Activated CD4-positive, alpha-beta T cell treated with anti-CD3 and anti-CD28 coated beads, Interleukin-2, amount 50 U/mL, for 16 hours (primary cell): ENCODE data around the gene ATP1B2.

Experiments used
- DNase-seq: peaks from one replicate; pipeline ENCODE4 v3.0.0-alpha.2; 2020

Gene ATP1B2

DNA sequence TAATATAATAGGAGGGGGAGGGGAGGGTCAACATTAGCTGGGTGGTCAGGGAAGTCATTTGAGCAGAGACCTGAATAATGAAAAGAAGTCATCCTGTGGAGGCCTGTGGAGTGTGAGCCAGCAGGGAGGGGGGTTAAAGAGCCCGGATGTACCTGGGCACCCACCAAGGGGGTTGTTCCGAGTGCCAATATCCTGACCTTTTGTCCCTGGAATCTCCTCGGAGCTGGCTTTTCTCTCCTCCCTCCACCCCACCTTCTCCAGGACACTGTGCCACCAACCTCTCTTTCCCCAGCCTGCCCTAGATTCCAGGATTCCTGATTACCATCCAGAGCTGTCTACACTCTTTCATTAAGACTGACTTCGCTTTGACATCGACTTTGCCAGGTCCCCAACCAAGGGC, 14.6 kb upstream of the ATP1B2 start:
- DNase-seq = no peak

DNA sequence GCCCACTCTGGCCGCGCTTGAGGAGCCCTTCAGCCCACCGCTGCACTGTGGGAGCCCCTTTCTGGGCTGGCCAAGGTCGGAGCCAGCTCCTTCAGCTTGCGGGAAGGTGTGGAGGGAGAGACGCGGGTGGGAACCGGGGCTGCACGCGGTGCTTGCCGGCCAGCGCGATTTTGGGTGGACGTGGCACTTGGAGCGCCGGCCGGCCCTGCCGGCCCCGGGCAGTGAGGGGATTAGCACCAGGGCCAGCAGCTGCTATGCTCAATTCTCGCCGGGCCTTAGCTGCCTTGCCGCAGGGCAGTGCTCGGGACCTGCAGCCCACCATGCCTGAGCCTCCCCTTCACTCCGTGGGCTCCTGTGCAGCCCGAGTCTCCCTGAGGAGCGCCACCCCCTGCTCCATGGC, 9.9 kb upstream of the ATP1B2 start:
- no peak for DNase-seq

DNA sequence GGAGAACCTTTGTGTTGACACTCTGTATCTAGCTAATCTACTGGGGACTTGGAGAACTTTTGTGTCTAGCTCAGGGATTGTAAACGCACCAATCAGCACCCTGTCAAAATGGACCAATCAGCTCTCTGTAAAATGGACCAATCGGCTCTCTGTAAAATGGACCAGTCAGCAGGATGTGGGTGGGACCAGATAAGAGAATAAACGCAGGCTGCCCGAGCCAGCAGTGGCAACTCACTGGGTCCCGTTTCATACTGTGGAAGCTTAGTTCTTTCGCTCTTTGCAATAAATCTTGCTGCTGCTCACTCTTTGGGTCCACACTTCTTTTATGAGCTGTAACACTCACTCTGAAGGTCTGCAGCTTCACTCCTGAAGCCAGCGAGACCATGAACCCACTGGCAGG, 9.1 kb upstream of the ATP1B2 start:
- peak; percentile 8 for DNase-seq

GRCh38 chr17:7644775-7645174, 6.0 kb upstream of the ATP1B2 start:
- peak; percentile 43 for DNase-seq

DNA sequence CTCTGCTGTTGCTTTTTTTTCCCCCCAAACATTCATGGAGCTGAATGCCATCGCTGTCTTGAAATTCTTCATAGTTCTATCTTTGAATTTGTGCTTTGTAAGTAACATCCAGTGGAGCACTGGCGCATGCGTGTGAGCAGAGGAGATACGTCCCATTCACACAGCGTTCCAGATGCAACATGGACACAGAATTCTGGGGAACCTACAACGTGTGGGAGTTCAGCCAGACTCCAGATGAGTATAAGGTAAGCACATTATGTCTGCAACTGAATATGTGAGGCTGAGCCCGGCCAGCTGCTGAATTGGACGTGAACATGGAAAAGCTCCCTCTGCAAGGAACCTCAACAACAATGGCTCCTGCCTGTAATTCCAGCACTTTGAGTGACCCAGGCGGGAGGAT, 4.3 kb upstream of the ATP1B2 start:
- DNase-seq = no peak

GRCh38 chr17:7647018-7647417, 3.7 kb upstream of the ATP1B2 start:
- DNase-seq = no peak

- no peak for DNase-seq
Measured at GRCh38 chr17:7651097-7651664, 455 bp downstream of the ATP1B2 start.

- no peak for DNase-seq
Measured at GRCh38 chr17:7651665-7652387, 1.1 kb downstream of the ATP1B2 start.

- no peak for DNase-seq
Measured at GRCh38 chr17:7652388-7653356, 1.9 kb downstream of the ATP1B2 start.

DNA sequence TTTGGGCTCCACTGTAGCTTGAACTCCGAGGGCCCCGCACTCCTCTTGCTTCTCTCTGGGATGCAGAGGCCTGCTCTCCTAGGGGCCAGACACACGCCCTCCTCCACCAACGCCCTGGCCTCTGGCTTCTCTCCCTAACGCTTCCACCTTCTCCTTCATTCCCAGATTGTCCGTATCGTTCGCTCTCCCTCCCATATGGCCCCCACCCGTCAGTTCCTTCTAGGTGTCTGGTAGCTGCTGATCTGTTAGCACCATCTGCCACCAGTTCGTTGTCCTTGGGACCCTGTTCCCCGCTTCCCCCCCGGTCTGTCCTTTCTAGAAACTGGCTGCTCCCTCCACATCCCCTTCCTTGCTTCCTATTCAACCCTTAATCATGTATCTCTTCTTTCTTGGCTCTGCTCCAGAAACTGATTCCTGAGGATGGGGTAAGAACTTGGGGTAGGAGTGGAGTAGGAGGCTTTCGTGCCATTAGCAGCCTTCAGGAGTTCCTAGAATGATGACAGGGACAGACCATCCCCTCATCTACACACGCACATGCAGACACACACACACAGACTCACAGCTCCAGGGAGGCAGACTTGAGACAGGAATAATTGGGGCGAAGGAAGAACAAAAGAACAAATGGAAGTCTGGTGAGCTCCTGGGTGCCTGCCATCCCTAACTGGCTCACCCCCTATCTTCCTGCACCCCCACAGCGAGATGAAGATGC, 4.3 kb downstream of the ATP1B2 start:
- no peak for DNase-seq

- no peak for DNase-seq
Measured at GRCh38 chr17:7655541-7655840, 4.8 kb downstream of the ATP1B2 start.

DNA sequence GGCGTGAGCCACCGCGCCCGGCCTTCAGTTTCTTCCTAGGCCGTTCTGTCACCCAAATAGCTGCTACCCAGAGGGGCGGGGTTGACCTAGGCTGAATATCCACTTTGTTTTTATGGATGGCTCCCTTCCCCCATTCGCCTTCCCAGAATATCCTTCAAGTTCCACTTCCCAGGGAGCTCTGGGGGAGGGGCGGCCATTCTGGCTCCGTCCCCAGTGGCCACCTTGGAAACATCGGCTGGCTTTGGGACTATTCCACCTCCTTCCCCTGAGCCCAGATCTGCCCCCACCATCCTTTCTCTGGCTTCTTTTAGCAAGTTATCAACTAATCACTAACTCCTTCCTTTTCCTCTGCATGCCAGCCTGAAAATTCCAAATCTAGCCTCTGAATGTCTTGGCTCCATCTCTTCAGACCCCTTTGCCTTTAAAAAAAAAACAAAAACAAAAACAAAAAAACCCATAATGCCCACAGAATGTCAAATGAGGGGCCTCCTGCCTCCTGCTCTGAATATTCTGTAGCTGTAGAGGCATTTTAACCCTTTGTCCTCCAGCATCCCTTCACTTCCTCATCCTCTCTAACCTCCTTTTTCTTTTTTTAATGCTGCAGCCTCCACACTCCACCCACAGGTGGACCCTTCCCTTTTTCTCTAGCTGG, 6.4 kb downstream of the ATP1B2 start:
- DNase-seq = no peak

GRCh38 chr17:7667656-7668406, 17.1 kb downstream of the ATP1B2 start:
- DNase-seq = no peak

- DNase-seq = no peak
Measured at GRCh38 chr17:7668482-7668881, 17.8 kb downstream of the ATP1B2 start.

DNA sequence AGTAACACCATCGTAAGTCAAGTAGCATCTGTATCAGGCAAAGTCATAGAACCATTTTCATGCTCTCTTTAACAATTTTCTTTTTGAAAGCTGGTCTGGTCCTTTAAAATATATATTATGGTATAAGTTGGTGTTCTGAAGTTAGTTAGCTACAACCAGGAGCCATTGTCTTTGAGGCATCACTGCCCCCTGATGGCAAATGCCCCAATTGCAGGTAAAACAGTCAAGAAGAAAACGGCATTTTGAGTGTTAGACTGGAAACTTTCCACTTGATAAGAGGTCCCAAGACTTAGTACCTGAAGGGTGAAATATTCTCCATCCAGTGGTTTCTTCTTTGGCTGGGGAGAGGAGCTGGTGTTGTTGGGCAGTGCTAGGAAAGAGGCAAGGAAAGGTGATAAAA, 22.5 kb downstream of the ATP1B2 start:
- DNase-seq = peak; percentile 44

- DNase-seq = no peak
Measured at GRCh38 chr17:7674934-7675333, 24.2 kb downstream of the ATP1B2 start.

DNA sequence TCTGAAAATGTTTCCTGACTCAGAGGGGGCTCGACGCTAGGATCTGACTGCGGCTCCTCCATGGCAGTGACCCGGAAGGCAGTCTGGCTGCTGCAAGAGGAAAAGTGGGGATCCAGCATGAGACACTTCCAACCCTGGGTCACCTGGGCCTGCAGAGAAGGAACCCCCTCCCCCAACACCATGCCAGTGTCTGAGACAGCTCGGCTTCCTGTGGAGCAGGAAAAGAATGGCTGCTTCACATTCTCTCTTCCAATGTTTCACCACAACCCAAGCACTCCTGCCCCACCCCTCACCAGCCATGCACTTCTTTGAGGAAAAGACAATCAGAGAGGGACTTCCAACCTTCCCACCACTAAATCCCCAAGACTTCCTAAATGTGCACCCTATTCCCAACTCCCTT, 25.8 kb downstream of the ATP1B2 start:
- no peak for DNase-seq

DNA sequence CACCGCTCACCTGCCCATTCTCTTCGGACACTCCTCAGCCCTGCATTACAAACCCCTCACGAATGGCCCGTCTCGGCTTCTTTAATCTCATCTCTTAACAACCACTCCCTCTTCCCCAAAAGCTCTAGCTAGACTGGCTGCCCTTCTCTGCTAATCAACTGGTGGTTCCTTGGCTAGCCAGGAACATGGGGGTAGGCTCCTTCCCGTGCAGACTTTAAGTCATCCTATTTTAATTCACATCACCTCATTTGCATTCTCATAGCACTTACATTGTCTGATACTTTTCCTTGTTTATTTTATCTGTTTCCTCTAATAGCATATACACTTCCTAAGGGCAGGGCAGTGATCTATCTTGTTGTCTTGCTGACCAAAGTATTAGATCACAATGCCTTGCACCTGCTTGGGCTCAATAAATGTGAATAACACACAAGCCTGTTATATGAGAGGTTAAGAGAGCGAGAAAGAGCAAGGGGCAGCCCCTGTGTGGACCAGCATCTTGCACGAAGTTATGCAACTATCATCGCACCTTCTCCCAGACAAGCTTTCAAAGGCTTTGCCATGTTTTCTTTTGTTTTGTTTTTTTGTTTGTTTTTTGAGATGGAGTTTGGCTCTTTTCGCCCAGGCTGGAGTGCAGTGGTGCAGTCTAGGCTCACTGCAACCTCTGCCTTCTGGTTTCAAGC, 26.8 kb downstream of the ATP1B2 start:
- DNase-seq = no peak

DNA sequence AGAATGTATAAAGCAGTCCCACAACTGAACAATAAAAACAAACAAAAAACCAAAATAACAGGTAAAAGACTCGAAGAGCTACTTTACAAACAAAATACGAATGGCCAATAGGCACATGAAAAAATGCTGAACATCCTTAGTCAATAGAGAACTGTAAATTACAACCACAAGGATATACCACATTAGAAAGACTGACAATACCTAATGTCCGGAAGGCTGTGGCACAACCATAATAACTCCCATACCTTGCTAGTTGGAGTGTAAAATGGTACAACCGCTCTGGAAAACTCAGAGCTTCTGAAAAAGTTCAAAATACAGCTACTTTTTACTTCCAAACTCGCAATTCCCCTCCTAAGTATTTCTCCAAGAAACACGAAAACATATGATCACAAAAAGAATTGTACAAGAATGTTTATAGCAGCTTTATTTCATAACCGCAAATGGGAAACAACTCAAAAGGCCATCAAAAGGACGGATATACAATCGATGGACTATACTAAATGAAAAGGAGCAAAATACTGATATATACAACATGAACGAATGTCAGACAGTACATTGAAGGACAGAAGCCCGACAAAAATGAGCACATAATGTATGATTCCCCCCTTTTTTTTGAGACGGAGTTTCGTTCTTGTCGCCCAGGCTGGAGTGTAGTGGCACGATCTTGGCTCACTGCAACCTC, 34.3 kb downstream of the ATP1B2 start:
- peak; percentile 12 for DNase-seq

DNA sequence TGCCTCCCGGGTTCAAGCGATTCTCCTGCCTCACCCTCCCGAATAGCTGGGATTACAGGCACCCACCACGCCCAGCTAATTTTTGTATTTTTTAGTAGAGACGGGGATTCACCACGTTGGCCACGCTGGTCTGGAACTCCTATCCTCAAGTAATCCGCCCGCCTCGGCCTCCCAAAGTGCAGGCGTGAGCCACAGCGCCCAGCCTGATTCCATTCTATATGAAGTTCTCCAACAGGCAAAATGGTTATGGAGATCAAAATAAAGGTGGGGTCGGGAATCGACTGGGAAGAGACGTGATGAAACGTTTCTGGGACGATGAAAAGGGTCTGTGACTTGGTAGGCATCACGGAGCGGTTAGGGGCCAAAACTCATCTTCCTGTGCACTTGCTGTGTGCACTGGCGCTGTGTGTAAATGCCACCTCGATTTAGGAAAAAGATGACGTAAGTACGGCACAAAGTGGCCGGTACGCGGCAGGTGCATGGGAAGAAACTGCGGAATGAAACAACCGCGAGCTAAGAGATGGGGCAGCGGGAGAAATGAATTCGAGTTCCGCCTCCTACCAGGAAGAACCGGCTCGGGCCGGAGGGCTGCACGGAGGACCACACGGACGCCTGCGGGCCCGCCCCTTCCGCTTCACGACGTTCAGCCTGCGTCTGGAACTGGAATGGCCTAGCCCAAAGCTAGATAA, 35.0 kb downstream of the ATP1B2 start:
- peak; percentile 93 for DNase-seq
